CD4-positive, alpha-beta T cell treated with Interferon alpha-2 for 1 hour (primary cell): ENCODE results near the gene IGSF23.
"Not testable (repeated sequence)": the region's sequence is repeated elsewhere in the genome, so short reads cannot be mapped to it uniquely, and the experiment has no call there.

Source experiments
- DNase-seq, 2 donors: peaks; one replicate each; pipeline ENCODE4 v3.0.0-alpha.2; 2020 to 2022

IGSF23 gene

DNA sequence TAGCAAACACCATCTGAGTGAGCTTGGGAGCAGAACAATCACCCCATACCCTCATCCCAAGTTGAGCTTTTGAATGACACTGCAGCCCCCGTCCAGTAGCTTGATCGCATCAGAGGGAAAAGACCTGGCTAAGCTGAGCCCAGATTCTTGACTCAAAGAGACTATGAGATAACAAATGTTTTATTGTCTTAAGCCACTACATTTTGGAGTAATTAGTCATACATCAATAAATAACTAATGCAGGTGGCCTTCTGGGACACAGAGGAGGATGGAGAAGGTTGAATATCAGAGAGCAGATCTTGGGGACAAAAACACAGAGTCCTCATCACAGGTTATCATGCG is 24.6 kb upstream of the IGSF23 start:
- DNase-seq, result no peak

DNA sequence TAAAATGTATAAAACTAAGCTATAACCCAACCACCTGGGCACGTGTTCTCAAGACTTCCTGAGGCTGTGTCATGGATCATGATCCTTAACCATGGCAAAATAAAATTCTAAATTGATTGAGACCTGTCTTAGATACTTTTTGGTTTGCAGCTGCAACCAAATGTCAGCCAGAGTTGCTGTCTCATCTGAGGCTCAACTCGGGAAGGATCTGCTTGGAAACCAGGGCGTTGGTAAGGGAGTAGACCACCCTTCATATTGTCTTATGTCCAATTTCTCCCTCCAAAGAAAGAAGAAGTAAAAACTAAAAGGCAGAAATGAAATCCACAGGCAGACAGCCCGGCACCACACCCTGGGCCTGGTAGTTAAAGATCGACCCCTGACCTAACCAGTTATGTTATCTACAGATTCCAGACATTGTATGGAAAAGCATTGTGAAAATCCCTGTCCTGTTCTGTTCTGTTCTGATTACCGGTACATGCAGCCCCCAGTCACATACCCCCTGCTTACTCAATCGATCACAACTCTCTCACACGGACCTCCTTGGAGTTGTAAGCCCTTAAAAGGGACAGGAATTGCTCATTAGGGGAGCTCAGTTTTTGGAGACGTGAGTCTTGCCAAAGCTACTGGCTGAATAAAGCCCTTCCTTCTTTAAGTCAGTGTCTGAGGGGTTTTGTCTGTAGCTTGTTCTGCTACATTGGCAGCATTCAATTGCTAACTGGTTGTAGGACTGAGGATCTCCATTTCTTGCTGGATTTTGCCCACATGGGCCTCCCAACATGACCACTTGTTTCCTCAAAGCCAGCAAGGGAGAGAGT is 22.9 kb upstream of the IGSF23 start:
- DNase-seq, result no peak

DNA sequence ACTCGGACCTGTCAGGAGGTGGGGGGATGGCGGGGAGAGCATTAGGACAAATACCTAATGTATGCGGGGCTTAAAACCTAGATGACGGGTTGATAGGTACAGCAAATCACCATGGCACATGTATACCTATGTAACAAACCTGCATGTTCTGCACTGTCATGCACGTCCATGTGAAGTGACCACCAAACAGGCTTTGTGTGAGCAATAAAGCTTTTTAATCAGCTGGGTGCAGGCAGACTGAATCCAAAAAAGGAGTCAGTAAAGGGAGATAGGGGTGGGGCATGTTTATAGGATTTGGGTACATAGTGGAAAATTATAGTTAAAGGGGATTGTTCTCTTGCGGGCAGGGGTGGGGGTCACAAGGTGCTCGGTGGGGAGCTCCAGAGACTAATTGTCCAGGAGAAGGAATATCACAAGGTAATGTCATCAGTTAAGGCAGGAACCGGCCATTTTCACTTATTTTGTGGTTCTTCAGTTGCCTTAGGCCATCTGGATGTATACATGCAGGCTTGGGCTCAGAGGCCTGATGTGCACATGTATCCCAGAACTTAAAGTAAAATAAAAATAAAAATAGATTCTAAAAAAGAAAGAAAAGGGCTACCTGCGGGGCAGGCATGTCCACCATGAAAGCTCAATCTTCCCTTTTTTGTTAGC is 21.9 kb upstream of the IGSF23 start:
- DNase-seq, result not testable (repeated sequence)

- DNase-seq, result peak; percentile 11 to 25
Observed at GRCh38 chr19:44592451-44592890, 20.9 kb upstream of the IGSF23 start.

DNA sequence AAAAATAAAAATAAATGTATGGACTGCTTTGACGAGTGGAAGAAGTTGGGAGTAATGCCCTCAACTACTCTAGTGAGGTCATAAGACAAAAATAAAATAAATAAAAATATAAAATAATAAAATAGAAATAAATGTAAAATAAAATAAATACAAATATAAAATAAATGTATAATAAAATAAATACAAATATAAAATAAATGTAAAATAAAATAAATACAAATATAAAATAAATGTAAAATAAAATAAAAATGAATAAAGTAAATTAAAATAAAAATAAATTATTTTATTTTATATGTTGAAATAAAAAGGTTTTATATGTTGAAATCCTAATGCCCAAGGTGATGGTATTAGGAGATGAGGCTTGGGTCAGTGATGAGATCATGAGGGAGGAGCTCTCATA is 20.1 kb upstream of the IGSF23 start:
- no peak for DNase-seq

DNA sequence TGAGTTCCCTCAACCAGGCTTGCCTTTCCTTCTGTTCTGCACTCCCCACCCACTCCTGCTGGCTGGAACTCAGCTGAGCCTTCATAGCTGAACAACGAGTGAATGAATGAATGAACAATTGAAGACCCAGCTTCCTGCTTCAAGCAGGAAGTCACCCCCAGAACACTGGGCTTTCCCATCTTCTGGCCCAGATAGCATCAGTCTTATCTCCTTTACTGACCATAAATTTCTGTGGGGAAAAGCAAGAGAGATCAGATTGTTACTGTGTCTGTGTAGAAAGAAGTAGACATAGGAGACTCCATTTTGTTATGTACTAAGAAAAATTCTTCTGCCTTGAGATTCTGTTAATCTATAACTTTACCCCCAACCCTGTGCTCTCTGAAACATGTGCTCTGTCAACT is 19.5 kb upstream of the IGSF23 start:
- DNase-seq, result not testable (repeated sequence)

GRCh38 chr19:44596428-44597130 is 16.8 kb upstream of the IGSF23 start:
- no peak for DNase-seq

GRCh38 chr19:44597131-44597491 is 16.3 kb upstream of the IGSF23 start:
- no peak for DNase-seq

- DNase-seq, result no peak
Observed at GRCh38 chr19:44598355-44598754, 15.0 kb upstream of the IGSF23 start.

GRCh38 chr19:44598880-44599279 is 14.5 kb upstream of the IGSF23 start:
- DNase-seq, result no peak

DNA sequence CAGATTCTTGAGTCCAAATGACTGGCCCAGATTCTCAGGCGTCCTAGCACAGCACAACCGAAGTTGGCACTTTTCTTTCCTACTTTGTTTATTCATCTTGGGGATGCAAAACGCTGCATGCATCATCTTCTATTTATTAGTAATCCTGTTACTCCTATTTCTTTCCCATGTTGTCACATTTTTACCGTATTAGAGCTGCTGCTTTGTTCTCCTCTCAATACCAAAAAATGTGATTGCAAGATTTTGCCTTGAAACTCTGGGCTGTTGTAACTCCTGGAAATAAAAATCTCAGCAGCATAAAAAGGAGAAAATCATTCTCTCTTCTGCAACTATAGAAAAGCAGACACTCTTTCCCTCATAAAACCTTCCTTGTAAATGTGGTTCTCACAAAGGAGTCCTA is 12.9 kb upstream of the IGSF23 start:
- no peak for DNase-seq

DNA sequence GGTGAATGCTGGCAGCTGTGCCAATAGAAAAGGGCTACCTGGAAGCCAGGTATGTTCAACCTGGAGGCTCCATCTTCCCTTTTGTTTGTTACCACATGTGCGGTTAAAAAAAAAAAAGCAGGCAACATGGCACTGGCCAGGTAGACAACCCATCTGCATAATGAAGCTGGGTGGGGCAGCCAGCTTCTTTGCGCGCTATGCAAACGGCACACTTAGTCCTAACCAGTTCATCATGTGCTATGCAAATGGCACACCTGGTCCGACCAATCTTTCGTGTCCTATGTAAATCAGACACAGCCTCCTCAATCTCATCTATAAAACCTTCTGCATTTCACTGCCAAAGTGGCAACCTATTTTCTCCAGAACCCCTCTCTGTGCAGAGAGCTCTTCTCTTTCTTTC is 11.3 kb upstream of the IGSF23 start:
- DNase-seq, result no peak

DNA sequence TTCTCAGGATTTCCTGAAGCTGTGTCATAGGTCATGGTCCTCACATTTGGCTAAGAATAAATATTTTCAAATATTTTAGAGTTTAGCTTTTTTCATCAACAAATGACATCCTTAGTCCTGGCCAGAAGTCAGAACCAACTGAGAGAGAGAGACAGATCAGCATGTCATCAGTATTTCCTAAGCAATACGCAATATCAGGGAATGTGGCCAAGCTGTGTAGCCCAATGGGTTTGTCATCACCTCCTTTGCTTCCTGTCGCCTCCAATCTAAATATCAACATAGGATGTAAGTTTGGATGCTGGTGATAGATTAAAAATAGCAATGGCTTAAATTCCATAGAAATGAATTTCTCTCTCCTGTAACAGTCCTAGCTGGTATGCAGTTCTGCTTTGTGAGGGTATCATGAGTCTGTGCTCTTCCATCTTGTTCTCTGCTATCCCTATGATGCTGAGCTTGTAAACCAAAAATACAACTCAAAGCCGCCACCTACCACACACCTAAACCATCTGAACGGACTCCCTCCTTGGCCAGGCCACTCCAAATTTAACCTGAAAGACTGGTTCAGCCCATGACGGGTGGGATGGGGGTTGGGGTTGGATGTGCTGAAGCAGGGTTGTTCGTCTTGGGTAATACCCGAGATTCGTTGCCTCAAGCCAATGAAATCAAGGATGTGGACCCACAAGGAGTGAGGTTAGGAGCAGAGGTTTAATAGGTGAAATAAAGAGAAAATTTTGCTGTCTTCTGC is 10.0 kb upstream of the IGSF23 start:
- DNase-seq, result no peak

- no peak for DNase-seq
Observed at GRCh38 chr19:44604241-44604640, 9.1 kb upstream of the IGSF23 start.

- DNase-seq, result no peak
Observed at GRCh38 chr19:44605547-44605946, 7.8 kb upstream of the IGSF23 start.

DNA sequence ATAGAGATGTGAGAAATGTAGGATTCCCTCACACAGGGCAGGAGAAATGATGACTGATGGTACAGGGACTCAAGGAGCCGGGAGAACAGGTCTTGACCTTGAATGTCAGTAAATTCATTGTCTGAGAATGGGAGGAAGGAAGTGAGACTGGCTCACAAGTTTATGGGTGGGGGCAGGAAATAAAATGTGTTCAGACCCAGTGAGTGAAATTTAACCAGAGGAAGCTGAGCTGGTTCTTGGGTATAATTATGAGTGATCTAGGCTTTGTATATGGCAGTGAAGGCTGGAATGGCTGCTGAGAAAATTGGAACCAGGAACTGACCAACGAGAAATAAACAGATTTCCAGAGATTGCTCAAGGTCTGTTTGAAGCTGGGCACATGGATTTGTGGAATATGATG is 6.3 kb upstream of the IGSF23 start:
- no peak for DNase-seq

DNA sequence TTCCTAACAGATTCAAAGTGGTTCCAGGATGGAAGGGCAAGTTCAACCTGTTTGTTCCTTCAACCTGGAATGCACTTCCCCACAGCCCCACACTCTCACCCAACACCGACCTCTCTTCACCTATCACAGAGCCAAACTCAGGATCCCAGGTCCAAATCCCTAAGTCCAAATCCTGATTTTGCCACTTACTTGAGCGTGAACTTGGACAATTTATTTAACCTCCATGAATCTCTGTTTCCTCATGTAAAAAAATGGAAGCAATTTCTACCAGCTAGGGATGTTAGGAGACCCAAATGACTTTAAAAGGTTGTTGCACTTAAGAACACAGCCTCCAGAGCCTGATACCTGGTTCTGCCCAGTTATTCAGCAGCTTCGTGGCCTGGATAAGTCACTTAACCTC is 5.4 kb upstream of the IGSF23 start:
- DNase-seq, result no peak

- DNase-seq, result no peak
Observed at GRCh38 chr19:44608391-44608821, 5.0 kb upstream of the IGSF23 start.

DNA sequence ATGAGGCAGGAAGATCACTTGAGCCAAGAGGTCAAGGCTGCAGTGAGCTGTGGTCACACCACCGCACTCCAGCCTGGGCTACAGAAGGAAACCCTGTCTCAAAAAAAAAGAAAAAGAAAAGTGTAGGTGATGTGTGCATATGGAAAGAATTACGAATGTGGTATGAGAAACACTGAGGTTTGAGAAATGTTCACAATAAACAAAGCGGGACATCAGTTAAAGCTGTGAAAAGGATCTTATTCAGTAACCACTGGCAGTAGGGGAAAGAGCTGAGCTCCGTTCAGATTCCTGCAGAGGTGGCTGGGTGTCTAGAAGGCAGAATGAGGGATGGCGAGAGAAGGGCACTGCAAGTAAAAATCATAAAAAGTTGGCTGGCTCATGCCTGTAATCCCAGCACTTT is 4.1 kb upstream of the IGSF23 start:
- DNase-seq, result no peak

DNA sequence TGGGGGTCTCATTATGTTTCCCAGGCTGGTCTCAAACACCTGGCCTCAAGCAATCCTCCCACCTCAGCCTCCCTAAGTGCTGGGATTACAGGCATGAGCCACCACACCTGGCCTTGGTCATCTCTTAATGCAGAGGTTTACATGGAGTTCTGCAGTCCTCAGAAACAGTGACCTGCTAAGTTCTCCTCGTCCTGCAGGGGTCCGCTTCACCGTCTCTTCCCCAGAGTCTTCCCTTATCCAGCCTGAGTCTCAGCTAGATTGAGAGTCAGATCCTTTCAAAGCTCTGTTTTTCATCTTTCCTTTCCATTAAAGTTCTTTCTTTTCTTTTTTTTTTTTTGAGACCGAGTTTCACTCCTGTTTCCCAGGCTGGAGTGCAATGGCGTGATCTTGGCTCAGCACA is 2.9 kb upstream of the IGSF23 start:
- DNase-seq, result not testable (repeated sequence)

DNA sequence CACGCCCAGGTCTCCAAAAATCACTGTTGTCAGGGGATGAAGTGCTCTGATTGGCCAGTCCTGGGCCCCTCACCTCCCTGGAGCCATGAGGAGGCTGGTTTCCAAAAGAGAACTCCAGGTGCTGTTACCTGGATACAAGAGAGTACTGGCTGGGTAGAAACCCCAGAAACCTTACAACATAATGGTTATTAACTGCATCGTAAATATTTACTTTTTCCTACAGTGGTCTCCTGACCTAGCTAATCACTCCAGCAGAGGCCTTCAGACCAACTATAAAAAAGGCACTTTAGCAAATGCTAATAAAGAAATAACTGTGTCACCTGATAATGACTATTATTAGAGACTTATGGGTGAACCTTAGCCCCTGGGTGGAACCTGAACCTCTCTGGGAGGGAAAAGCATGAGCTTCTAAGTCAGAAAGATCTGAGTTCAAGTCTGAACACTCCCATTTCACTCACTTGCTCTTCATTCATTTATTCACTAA is 1.5 kb upstream of the IGSF23 start:
- no peak for DNase-seq

GRCh38 chr19:44614313-44614712 is 950 bp downstream of the IGSF23 start:
- DNase-seq, result no peak

- DNase-seq, result no peak
Observed at GRCh38 chr19:44615863-44616247, 2.5 kb downstream of the IGSF23 start.
